HG02981 (cell line): Measurements from ENCODE around the gene SLC6A2.
A peak's percentile ranks its signal among the peaks of the same experiment; 100 is the strongest.

Source experiments
- ATAC-seq: cut with Tn5 transposase; IDR thresholded peaks from one replicate; pipeline ENCODE4 v1.9.1; 2021; ENCODE audit warnings: mild to moderate bottlenecking, moderate library complexity; ENCODE audit not compliant: unreplicated experiment

Gene SLC6A2

GRCh38 chr16:55671206-55671973 is 15.6 kb downstream of the SLC6A2 start:
- ATAC-seq, result no peak

GRCh38 chr16:55671974-55672280 is 16.1 kb downstream of the SLC6A2 start:
- no peak for ATAC-seq

- no peak for ATAC-seq
Observed at GRCh38 chr16:55672471-55672870, 16.7 kb downstream of the SLC6A2 start.

DNA sequence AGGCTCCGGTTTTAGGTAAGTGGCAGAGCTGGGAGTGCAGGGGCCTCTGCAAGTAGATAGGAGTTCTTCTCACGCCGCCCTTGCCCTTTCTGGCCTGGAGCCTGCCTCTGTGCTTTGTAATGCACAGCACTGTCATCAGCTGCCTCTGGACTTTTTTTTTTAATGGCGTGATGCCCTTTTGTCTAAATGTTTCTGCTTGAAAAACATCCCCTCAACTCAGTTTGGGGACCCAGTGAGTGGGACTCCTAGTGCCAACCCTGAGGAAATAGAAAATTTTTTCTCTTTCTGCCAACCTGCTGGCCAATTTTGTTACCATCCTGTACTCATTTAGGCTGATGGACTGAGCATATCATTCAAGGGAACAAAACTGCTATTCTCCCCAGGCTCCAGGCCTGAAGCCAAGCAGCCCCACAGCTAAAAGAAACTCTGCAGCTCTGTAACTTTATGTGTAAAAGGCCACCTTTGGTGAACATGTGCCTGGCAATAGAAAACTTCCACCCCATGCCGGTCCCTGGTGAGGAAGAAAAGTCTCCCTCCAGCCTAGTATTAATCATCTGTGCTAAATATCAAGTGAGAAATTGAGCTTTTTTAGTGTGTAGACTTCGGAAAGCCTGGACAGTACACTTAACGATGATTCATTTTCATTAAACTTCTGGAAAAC is 22.5 kb downstream of the SLC6A2 start:
- no peak for ATAC-seq

- no peak for ATAC-seq
Observed at GRCh38 chr16:55682086-55682485, 26.3 kb downstream of the SLC6A2 start.

- no peak for ATAC-seq
Observed at GRCh38 chr16:55685973-55686372, 30.2 kb downstream of the SLC6A2 start.

GRCh38 chr16:55686671-55687070 is 30.9 kb downstream of the SLC6A2 start:
- no peak for ATAC-seq

DNA sequence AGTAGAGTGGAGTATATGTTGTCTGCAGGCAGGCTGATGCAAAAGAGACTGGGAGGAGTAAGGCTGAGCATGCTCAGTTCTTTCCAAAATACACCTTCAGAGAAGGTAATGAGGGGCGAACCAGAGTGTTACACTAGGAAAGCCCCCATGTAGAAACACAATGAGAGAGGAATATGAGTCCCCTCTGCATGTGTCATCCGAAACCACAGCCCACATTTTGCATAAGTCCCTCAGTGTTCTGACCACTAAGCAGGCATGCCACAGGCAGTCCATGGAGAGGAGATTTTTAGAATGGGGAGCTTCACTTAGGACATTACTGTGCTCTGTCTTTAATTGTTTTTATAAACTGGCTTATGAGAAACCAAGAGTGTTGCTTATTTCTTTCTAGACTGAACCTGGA is 32.0 kb downstream of the SLC6A2 start:
- no peak for ATAC-seq

DNA sequence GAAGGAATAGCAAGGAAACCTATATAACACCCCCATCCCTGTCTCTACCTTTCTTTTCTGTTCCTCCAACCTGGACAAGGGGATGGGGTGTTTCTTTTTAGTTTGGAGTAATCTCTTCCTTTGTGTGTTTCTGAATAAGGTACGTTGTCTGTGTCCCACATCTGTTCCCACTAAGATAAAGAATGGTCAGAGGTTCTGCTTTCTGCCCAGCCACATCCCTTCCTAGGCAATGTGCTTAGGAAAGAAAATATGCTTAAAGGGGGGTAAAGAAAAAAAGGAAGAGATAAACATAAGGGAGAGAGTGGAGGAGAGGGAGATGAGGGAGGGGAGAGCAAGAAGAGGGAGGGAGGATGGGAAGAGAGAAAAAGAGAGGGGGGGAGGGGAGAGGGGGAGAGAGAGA is 35.1 kb downstream of the SLC6A2 start:
- ATAC-seq, result no peak

DNA sequence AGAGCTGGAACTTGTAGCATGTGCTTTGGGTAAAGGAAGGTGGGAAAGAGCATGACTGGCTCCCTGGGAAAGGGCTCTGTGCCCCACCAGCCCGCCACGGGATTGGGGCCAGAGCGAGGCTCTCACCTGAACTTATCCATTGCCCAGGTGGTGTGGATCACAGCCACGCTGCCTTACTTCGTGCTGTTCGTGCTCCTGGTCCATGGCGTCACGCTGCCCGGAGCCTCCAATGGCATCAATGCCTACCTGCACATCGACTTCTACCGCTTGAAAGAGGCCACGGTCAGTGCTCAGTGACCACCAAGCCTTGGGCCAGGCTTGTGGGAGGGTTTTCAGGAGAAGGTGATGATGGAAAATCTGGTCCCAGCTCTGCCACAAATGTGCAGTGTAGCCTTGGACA is 36.0 kb downstream of the SLC6A2 start:
- no peak for ATAC-seq

DNA sequence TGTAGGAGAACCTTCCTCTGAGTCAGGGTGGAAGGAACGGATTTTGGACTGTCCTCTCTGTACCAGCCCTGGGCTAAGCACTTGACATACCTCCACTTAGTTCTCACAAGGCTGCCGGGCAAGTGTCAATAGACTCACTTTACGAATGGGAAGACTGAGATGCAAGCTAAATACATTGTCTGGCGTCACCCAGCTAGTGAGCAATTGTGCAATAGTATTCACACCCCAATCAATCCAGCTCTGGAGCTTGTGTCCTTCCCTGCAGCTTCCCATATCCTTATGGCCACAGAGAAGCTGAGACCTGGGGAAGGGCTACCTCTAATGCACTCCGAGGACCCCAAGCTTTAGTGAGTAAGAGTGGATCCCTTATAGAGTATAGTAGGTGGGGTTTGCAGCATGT is 39.8 kb downstream of the SLC6A2 start:
- no peak for ATAC-seq

GRCh38 chr16:55697867-55698266 is 42.1 kb downstream of the SLC6A2 start:
- ATAC-seq, result no peak

DNA sequence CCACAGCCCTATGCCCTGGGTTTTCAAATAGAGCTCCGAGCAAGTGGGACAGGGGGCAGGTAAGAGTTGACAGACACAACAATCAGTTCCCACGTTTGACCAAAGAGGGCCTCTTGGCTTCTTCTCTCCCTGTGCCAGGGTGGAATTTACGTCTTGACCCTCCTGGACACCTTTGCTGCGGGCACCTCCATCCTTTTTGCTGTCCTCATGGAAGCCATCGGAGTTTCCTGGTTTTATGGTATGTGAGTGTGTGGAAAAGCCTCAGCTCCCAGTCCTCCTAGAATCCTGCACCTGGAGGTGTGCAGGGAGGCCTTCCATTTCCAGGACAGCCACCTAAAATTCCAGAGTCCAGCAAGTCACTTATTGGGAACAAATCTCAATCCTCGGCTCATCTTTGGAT is 42.5 kb downstream of the SLC6A2 start:
- no peak for ATAC-seq

DNA sequence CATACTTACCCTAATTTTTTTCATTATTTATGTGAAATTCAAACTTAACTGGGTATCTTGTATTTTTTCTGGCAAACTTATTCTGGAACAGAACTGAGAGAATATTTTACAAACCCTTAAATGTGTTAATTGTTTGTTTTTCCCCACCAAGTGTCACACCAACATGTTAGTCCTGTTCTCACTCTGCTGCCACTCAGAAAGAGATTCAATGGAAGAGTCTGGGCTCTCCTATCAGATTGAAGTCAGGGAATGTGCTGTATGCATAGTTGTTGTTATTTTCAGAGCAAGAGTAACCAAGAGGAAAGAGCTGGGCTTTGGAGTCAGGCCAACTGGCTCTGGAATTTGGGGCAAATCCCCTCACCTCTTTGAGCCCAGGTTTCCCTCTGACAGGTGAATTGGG is 43.2 kb downstream of the SLC6A2 start:
- ATAC-seq, result no peak

GRCh38 chr16:55699616-55700015 is 43.8 kb downstream of the SLC6A2 start:
- no peak for ATAC-seq

GRCh38 chr16:55700067-55700466 is 44.3 kb downstream of the SLC6A2 start:
- ATAC-seq, result no peak

DNA sequence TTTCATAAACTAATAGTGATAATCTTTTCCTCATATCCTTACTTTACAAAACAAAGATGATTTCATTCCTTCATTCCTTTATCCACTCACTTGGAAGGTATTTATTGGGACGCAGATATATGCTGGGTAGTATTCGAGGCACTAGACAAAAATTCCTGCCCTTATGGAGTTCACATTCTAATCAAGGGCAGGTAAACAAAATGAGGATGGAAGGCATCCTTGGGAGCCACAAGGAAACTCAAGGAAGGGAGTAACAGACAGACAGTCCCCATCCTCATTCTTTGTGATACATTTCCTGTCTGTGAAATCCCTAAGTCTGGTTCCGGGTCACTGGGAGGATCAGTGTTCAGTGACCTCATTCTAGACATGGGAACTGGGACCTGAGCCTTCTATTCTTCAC is 45.2 kb downstream of the SLC6A2 start:
- ATAC-seq, result no peak

GRCh38 chr16:55701442-55702319 is 45.9 kb downstream of the SLC6A2 start:
- ATAC-seq, result peak; percentile 82

- no peak for ATAC-seq
Observed at GRCh38 chr16:55703003-55704001, 47.5 kb downstream of the SLC6A2 start.

DNA sequence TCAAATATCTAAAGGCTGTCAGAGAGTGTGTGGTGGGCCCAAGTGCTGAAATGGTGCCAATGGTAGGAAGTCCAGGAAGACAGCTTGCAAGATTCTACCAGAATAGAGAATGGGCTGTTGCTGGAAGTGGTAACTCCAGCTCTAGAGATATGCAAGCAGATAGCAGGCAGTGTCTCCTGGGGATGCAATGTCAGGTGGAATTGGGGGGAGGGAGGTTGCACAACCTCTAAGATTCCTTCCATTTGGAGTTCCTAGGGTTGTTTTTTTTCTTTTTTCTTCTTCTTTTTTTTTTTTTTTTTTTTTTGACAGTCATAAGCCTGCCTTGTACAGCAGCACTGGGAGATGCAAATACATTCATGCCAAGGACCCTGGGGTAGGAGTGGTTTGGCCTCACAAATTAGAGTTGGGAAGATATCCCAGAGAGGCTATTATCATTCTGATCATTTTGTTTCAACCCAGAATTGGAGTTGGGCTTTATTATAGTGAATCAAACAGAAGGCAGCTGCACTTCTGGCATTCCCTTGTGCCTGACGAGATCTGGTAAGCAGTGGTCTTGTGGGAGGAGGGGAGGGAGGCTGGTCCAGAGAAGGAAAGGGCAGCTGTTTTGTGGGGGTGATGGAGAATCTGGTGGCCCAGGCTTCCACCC is 51.1 kb downstream of the SLC6A2 start:
- ATAC-seq, result no peak
